ENCODE results near the gene WWC2.

DNA sequence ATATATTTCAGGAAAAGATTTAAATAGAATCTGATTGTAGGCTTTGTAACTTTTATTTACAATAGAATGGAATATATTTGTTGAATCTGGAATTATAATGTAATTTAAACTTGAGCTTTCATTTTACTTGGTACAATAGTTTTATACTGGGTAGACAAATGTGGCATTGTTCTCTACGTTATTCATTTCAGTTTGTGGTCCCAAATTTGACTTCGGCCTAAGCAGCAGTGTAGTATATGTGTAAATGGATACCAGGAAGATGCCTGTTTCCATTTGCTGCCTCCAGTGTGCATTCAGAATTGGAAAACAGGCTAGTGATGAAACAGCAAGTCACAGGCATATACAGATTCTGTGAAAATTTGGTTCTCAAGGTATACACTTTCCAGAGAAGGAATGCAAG, 143.2 kb downstream of the WWC2 start:
- TF ChIP-seq, protein P1, sequence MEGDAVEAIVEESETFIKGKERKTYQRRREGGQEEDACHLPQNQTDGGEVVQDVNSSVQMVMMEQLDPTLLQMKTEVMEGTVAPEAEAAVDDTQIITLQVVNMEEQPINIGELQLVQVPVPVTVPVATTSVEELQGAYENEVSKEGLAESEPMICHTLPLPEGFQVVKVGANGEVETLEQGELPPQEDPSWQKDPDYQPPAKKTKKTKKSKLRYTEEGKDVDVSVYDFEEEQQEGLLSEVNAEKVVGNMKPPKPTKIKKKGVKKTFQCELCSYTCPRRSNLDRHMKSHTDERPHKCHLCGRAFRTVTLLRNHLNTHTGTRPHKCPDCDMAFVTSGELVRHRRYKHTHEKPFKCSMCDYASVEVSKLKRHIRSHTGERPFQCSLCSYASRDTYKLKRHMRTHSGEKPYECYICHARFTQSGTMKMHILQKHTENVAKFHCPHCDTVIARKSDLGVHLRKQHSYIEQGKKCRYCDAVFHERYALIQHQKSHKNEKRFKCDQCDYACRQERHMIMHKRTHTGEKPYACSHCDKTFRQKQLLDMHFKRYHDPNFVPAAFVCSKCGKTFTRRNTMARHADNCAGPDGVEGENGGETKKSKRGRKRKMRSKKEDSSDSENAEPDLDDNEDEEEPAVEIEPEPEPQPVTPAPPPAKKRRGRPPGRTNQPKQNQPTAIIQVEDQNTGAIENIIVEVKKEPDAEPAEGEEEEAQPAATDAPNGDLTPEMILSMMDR (IDR thresholded peaks at IDR 0.05): no peak
- TF ChIP-seq POLR2A (IDR thresholded peaks at IDR 0.05): no peak

All from esophagus squamous epithelium (tissue), 4 donors.